Naive thymus-derived CD4-positive, alpha-beta T cell (primary cell): Measurements from ENCODE around the gene POLR3F. TPM values are rescaled to one million over a fixed set of nuclear protein-coding genes. Genes with fewer than 3 reads are reported as not detected.

ENCODE experiments used
- ATAC-seq: fragments of 150-1000 bp; cut with Tn5 transposase; 2 replicates; pipeline ENCODE4 v1.10.0; 2021; ENCODE audit warnings: mild to moderate bottlenecking, moderate library complexity
- CTCF ChIA-PET: fragments of 350-600 bp; sonication (Branson Sonifier 250); formaldehyde crosslinking; loops from one replicate; lab custom pipeline; 2021; ENCODE audit warnings: antibody characterized with exemption; lab: Charles Lee
- POLR2A ChIA-PET: fragments of 350-600 bp; sonication (Branson Sonifier 250); formaldehyde crosslinking; loops from one replicate; lab custom pipeline; 2021; ENCODE audit warnings: antibody characterized with exemption, inconsistent platforms; lab: Charles Lee
- DNase-seq, 9 donors: peaks; one replicate each; pipeline versions ENCODE4 v3.0.0 to v3.0.0-alpha.2; 2020 to 2022; ENCODE audit warnings: mixed read lengths in 1 of 9
- H3K27ac ChIP-seq: one replicate; pipeline ENCODE4 v1.7.0; 2013; ENCODE audit warnings: mild to moderate bottlenecking, low read depth, low read length, moderate library complexity
- H3K27me3 ChIP-seq, 2 donors: one replicate each; pipeline ENCODE4 v1.7.0; 2013; ENCODE audit warnings: low read length in 2 of 2, mild to moderate bottlenecking in 2 of 2, moderate library complexity in 2 of 2; ENCODE audit not compliant: control insufficient read depth in 2 of 2, insufficient read depth in 2 of 2
- H3K36me3 ChIP-seq, 3 experiments: 1 replicate in 2 of 3; 2 replicates in 1 of 3; pipeline ENCODE4 v1.7.0; 2013; ENCODE audit warnings: low read length in 3 of 3, mild to moderate bottlenecking in 3 of 3, moderate library complexity in 1 of 3; ENCODE audit not compliant: insufficient read depth in 3 of 3, control insufficient read depth in 2 of 3
- H3K4me1 ChIP-seq, 2 donors: one replicate each; pipeline ENCODE4 v1.7.0; 2013; ENCODE audit warnings: low read length in 2 of 2, mild to moderate bottlenecking in 2 of 2, moderate library complexity in 1 of 2; ENCODE audit not compliant: control insufficient read depth in 2 of 2, insufficient read depth in 2 of 2
- H3K4me3 ChIP-seq: 2 replicates; pipeline ENCODE4 v1.7.0; 2013; ENCODE audit warnings: mild to moderate bottlenecking, low read length
- H3K9me3 ChIP-seq, 3 experiments: 1 replicate in 2 of 3; 2 replicates in 1 of 3; pipeline ENCODE4 v1.7.0; 2013; ENCODE audit warnings: low read length in 3 of 3; ENCODE audit not compliant: control insufficient read depth in 2 of 3
- H3K27ac Mint-ChIP-seq, 9 donors: one replicate each; pipeline ENCODE4 v1.8.0; 2020 to 2022; ENCODE audit warnings: mixed read lengths in 9 of 9, mild to moderate bottlenecking in 8 of 9, moderate library complexity in 5 of 9, inconsistent platforms in 2 of 9
- H3K27me3 Mint-ChIP-seq, 5 donors: one replicate each; pipeline ENCODE4 v1.8.0; 2021 to 2022; ENCODE audit warnings: mixed read lengths in 5 of 5, mild to moderate bottlenecking in 1 of 5
- H3K36me3 Mint-ChIP-seq, 5 donors: one replicate each; pipeline ENCODE4 v1.8.0; 2020 to 2022; ENCODE audit warnings: mixed read lengths in 5 of 5, mild to moderate bottlenecking in 3 of 5, inconsistent platforms in 1 of 5
- H3K4me1 Mint-ChIP-seq, 7 donors: one replicate each; pipeline ENCODE4 v1.8.0; 2020 to 2022; ENCODE audit warnings: mixed read lengths in 7 of 7, mild to moderate bottlenecking in 3 of 7, inconsistent platforms in 1 of 7
- H3K4me3 Mint-ChIP-seq, 10 donors: one replicate each; pipeline ENCODE4 v1.8.0; 2020 to 2022; ENCODE audit warnings: mild to moderate bottlenecking in 10 of 10, mixed read lengths in 10 of 10, moderate library complexity in 6 of 10, inconsistent platforms in 2 of 10
- H3K9me3 Mint-ChIP-seq, 11 donors: one replicate each; pipeline ENCODE4 v1.8.0; 2020 to 2022; ENCODE audit warnings: mixed read lengths in 11 of 11, mild to moderate bottlenecking in 4 of 11, inconsistent platforms in 1 of 11, moderate library complexity in 1 of 11
- intact Hi-C, 2 donors: fragments of 100-400 bp; cut with micrococcal nuclease; formaldehyde crosslinking; loops; one replicate each; pipeline ENCODE4 v1.15.1; 2023
- polyA plus RNA-seq, 2 donors: library from polyadenylated mRNA; unstranded; fragments of 300-500 nt; fragmentation: Illumina TruSeq; gene quantifications; one replicate each; pipeline ENCODE4 v1.2.3, GENCODE V29; 2021
- total RNA-seq, 6 experiments: library from RNA in 5 of 6; stranded (reverse) in 5 of 6; gene quantifications; 1 replicate in 5 of 6; 2 replicates in 1 of 6; pipeline ENCODE4 v1.2.3 and lab custom pipeline; 2021 to 2026

POLR3F gene
- total and polyA plus RNA-seq, 7 experiments from 2014 or later: 5.0 to 13.5 (median 9.3) TPM

DNA sequence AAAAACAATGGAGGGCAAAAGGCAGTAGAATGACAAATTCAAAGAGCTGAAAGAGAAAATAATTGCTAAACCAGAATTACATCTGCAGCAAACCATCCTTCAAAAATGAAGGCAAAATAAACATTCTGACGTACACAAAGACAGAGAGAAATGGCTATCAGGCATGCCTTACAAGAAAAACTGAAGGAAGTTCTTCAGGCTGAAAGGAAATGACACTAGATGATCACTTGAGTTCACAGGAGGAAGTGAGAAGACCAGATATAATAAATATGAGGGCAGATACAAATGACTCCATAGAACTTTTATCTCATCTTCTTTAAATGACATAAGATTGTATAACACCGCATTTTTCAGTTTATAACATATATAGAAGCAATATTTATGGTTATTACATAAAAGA, 30.3 kb upstream of the POLR3F start:
- no peak overlapping the region for H3K4me3 Mint-ChIP-seq
- no peak for DNase-seq
- Histone ChIP-seq H3K27ac (no peak overlapping the region), H3K4me1 (no peaks in the 10 kb centered on the region), H3K4me3 (no peak overlapping the region), H3K9me3 (no peaks in the 10 kb centered on the region), H3K36me3 (no peaks in the 10 kb centered on the region), H3K27me3 (no peaks in the 10 kb centered on the region)
- peak; percentile 29 for ATAC-seq
- H3K27ac Mint-ChIP-seq: no peak overlapping the region
- H3K27me3 Mint-ChIP-seq: no peaks in the 10 kb centered on the region
- peaks cover 0 to 1% (median 0%) of the 10 kb centered on the region in 7 donors for H3K4me1 Mint-ChIP-seq
- intact Hi-C loops: no loop called here
- no peaks in the 10 kb centered on the region for H3K36me3 Mint-ChIP-seq
- ChIA-PET POLR2A (no interaction called here), CTCF (no interaction called here)
- no peaks in the 10 kb centered on the region for H3K9me3 Mint-ChIP-seq

DNA sequence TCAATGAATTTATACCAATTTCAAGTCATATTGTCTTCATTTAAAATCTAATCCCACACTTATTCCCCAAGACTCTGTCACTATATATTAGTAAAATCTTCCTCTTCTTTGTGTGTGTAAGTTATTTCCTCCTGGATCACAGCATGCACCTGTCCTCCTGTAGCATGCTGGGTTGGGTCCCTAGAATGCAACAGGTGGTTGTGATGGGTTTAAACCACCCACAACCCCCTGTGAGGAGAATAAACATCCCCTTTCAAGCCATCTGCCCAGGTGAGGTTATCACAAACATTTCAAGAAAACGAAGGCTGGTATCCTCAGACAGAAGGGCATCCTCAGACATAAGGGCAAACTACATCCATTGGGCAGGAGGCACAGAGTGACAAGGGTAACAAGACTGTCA, 26.8 kb upstream of the POLR3F start:
- Mint-ChIP-seq H3K36me3 (peaks cover 0 to 3% (median 0%) of the 10 kb centered on the region in 5 donors), H3K4me1 (peaks cover 0 to 1% (median 0%) of the 10 kb centered on the region in 7 donors), H3K9me3 (no peaks in the 10 kb centered on the region), H3K27ac (no peak overlapping the region), H3K4me3 (no peak overlapping the region), H3K27me3 (no peaks in the 10 kb centered on the region)
- ChIA-PET POLR2A (no interaction called here), CTCF (no interaction called here)
- DNase-seq: no peak
- intact Hi-C loops: no loop called here
- Histone ChIP-seq H3K9me3 (no peaks in the 10 kb centered on the region), H3K4me3 (no peak overlapping the region), H3K36me3 (no peaks in the 10 kb centered on the region), H3K27me3 (no peaks in the 10 kb centered on the region), H3K27ac (no peak overlapping the region), H3K4me1 (no peaks in the 10 kb centered on the region)
- no peak for ATAC-seq

DNA sequence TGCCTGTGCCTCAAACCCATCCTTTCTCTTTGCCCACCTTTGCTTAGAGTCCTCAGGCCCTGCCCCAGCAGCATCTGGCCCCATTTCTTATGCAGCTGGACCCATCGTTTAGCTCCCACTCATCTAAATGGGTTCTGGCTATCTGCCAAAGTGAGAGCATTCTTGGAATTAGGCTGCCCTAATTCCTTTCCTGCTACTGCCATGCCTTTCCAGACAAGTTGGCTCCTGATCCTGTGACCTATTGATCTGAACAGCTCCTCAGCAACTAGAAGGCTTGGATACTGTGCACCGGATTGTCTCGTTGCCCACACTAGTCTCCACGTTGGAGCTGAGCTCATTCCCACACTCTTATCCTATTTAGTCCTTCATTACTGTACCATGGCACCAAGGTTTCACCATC, 23.3 kb upstream of the POLR3F start:
- Mint-ChIP-seq H3K4me1 (no peaks in the 10 kb centered on the region), H3K27me3 (no peaks in the 10 kb centered on the region), H3K9me3 (no peaks in the 10 kb centered on the region), H3K4me3 (no peak overlapping the region), H3K36me3 (peaks cover 0 to 6% (median 4%) of the 10 kb centered on the region in 5 donors), H3K27ac (no peak overlapping the region)
- H3K27me3 ChIP-seq: no peaks in the 10 kb centered on the region
- ATAC-seq (no peak), DNase-seq (no peak)
- CTCF ChIA-PET: no interaction called here
- no peaks in the 10 kb centered on the region for H3K4me1 ChIP-seq
- no peaks in the 10 kb centered on the region for H3K36me3 ChIP-seq
- POLR2A ChIA-PET: no interaction called here
- H3K4me3 ChIP-seq: no peak overlapping the region
- H3K9me3 ChIP-seq: no peaks in the 10 kb centered on the region
- intact Hi-C loops: no loop called here
- H3K27ac ChIP-seq: no peak overlapping the region

DNA sequence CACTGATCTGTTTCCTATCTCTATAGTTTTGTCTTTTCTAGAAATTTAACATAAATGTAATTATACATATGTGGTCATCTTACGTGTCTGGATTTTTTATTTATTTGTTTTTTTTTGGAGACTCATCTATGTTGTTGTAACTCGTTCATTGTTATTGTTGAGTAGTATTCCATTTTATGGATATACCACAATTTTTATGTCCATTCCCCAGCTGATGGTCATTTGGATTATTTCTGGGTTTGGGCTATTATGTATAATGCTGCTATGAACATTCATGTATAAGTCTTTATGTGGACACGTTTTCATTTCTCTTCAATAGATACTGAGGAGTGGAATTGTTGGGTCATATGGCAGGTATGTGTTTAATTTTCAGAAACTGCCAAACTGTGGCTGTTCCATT, 10.6 kb upstream of the POLR3F start:
- ChIA-PET CTCF (no interaction called here), POLR2A (no interaction called here)
- peaks cover 0 to 14% (median 2%) of the 10 kb centered on the region in 11 donors for H3K9me3 Mint-ChIP-seq

DNA sequence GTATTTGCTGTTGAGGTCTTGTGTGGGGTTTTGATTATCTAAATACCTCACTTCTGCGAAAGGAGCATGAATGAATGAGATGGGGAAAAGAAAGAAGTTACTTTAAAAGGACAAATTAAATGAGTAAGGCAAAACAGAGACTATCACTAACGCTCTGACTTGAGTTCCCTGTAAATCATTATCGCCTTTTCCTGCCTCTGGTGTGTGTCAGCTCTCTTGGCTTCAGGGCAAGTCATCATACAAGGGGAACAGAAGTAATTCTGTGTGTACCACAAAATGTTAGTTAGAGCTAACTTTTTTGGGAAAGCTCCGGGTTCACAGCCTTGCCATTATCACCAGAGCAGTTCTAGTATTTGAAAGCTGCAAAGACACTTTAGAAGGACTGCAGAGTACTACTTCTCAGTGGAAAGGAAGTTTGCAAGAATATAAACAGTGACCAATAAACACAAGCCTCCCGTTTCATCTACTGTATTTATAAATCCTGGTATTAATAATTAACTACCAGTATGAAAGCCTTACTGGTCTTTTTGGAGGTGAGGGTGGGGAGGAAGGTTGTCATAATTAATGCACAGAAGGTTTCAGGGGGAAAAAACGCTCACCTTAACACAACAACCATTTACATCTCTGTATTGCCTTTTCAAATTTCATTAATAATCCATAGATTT, 1.5 kb upstream of the POLR3F start:
- Mint-ChIP-seq H3K4me1 (peaks cover 25 to 44% (median 37%) of the 10 kb centered on the region in 7 donors), H3K9me3 (no peaks in the 10 kb centered on the region), H3K4me3 (peak overlapping the region; percentile 17 to 99 (median 96)), H3K27ac (peak overlapping the region in 8 of 9 donors; percentile 77 to 99 (median 98)), H3K27me3 (no peaks in the 10 kb centered on the region), H3K36me3 (peaks cover 0 to 4% (median 0%) of the 10 kb centered on the region in 5 donors)
- no peaks in the 10 kb centered on the region for H3K9me3 ChIP-seq
- ChIA-PET POLR2A (interaction anchor here (3.8 to 4.7 kb wide), 2 partner anchors 32 to 41 kb away, joined by 25 to 79 read pairs; partner anchors contain the start of genes RBBP9 and SEC23B), CTCF (interaction anchor here (1.2 kb wide), 1 partner anchor 41 kb away, joined by 5 read pairs; no protein-coding TSS in a partner anchor)
- ATAC-seq (no peak), DNase-seq (no peak)
- H3K4me1 ChIP-seq: peaks cover 7 to 14% of the 10 kb centered on the region in 2 donors
- H3K4me3 ChIP-seq: no peak overlapping the region
- intact Hi-C loops: loop anchor here (2.0 to 10.0 kb wide), 4 partner anchors 53 to 1731 kb away; partner anchors contain the start of genes KAT14 (in 1 of the 2), PET117 (in 1 of the 2) and SNRPB2 (in 1 of the 2)
- no peaks in the 10 kb centered on the region for H3K36me3 ChIP-seq
- peak overlapping the region; percentile 77 for H3K27ac ChIP-seq
- H3K27me3 ChIP-seq: no peaks in the 10 kb centered on the region

More for the DNA sequence above, 10.6 kb upstream of the POLR3F start:
- Histone ChIP-seq H3K4me1 (no peaks in the 10 kb centered on the region), H3K4me3 (no peak overlapping the region), H3K9me3 (peaks cover 0 to 6% (median 0%) of the 10 kb centered on the region in 3 experiments), H3K36me3 (no peaks in the 10 kb centered on the region), H3K27ac (no peak overlapping the region), H3K27me3 (no peaks in the 10 kb centered on the region)
- DNase-seq: no peak
- Mint-ChIP-seq H3K4me3 (no peak overlapping the region), H3K36me3 (peaks cover 0 to 12% (median 6%) of the 10 kb centered on the region in 5 donors), H3K27ac (no peak overlapping the region), H3K4me1 (peaks cover 0 to 2% (median 0%) of the 10 kb centered on the region in 7 donors), H3K27me3 (peaks cover 0 to 2% (median 0%) of the 10 kb centered on the region in 5 donors)
- intact Hi-C loops: no loop called here
- no peak for ATAC-seq

DNA sequence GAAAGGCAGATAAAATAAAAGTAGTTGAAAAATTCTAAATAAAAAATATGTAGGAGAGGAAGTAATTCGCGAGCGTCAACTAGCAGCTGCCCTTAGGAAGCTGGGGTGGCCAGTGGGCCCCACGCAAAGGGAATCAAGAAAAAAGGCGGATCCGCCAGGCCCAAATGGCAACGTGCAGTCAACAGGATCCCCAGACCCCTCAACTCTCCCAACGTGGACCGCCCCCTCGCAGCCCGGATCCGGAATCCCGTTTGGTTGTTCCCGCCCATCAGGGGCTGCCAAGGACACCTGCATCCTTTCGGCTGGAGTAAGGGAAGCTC, 656 bp upstream of the POLR3F start:
- H3K27ac Mint-ChIP-seq: peak overlapping the region; percentile 93 to 99 (median 98)
- DNase-seq: no peak
- H3K4me1 Mint-ChIP-seq: peaks cover 25 to 44% (median 37%) of the 10 kb centered on the region in 7 donors
- H3K4me1 ChIP-seq: peaks cover 7 to 14% of the 10 kb centered on the region in 2 donors
- H3K9me3 Mint-ChIP-seq: no peaks in the 10 kb centered on the region
- POLR2A ChIA-PET: interaction anchor here (1.0 to 4.7 kb wide), 9 partner anchors 11 to 499 kb away, joined by 3 to 79 read pairs (median 5); partner anchors contain the start of genes MGME1, RBBP9, SEC23B and SNX5
- H3K36me3 Mint-ChIP-seq: peaks cover 0 to 12% (median 0%) of the 10 kb centered on the region in 5 donors
- H3K27me3 ChIP-seq: no peaks in the 10 kb centered on the region
- peak overlapping the region; percentile 89 to 99 (median 97) for H3K4me3 Mint-ChIP-seq
- peaks cover 0 to 7% (median 0%) of the 10 kb centered on the region in 3 experiments for H3K36me3 ChIP-seq
- peak overlapping the region; percentile 93 for H3K4me3 ChIP-seq
- peak; percentile 15 for ATAC-seq
- CTCF ChIA-PET: interaction anchor here (1.2 to 1.7 kb wide), 2 partner anchors 31 to 40 kb away, joined by 5 to 9 read pairs; partner anchors contain the start of gene RBBP9
- intact Hi-C loops: loop anchor here (2.0 to 10.0 kb wide), 4 partner anchors 54 to 1732 kb away; partner anchors contain the start of genes KAT14 (in 1 of the 2), PET117 (in 1 of the 2) and SNRPB2 (in 1 of the 2)
- H3K27ac ChIP-seq: peak overlapping the region; percentile 77
- H3K27me3 Mint-ChIP-seq: no peaks in the 10 kb centered on the region
- no peaks in the 10 kb centered on the region for H3K9me3 ChIP-seq
